ENCODE data around the gene C20orf144. TPM values are rescaled to one million over a fixed set of nuclear protein-coding genes. Genes with fewer than 3 reads are reported as not detected.
A peak's percentile ranks its signal among the peaks of the same experiment; 100 is the strongest.

C20orf144 gene
- total RNA-seq, 8 experiments from 2014 or later: 0.79 to 3.2 (median 1.3) TPM

DNA sequence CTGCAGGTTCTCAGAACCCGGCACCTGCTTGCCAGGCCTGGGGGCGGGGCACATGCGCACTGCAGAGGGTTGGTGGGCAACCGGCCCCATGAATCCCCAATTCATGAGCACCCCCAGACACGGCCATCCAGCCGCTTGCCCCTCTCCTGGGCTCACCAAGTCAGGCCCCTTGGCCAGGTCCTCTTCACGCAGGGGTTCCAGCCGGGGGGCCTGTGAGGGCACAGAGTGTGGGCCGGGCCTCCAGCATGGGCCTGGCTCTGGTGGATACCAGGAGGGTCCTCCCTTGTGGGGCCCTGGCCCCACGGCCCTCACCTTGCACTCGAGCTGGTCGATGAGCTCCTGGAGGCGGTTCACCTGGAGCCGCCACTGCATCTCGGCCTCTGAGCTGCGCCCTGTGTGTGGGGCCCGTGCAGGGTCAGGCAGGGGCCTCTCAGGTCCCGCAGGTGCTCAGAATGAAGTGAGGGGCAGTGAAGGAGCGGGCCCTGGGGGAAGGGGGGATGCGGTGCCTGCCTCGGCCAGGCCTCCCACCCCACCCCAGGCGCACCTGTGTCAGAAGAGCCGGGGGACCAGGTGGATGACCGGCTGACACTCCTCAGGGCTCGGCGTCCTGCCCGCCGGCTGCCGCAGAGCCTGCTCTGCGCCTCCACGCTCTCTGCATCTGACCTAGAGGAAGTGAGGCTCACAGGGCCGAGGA lies 2.6 kb upstream of the C20orf144 start:
- ATAC-seq (replicated peaks in 6 of 8): no peak
- in situ Hi-C loops (cut with MboI; ENCODE audit: low pct_unique_long_range_greater_than_20kb in 2 of 9, low sequenced_read_pairs in 9 of 9, unreplicated experiment in 9 of 9): loop anchor here in 3 of 9 experiments (10.0 kb wide), 2 partner anchors 195 to 205 kb away; no protein-coding TSS in a partner anchor
- H3K4me3 ChIP-seq: no peak overlapping the region
- no peak overlapping the region for H3K27ac ChIP-seq
- peaks cover 8 to 10% of the 10 kb centered on the region in 2 donors for H3K4me1 ChIP-seq (replicated peaks in 1 of 2)
- 80 to 100% (median 100%) methylated on average over 1 to 3 of the region's 32 CpGs; no CpG with 5 or more reads in 5 of the 10 experiments for WGBS, 10 experiments

DNA sequence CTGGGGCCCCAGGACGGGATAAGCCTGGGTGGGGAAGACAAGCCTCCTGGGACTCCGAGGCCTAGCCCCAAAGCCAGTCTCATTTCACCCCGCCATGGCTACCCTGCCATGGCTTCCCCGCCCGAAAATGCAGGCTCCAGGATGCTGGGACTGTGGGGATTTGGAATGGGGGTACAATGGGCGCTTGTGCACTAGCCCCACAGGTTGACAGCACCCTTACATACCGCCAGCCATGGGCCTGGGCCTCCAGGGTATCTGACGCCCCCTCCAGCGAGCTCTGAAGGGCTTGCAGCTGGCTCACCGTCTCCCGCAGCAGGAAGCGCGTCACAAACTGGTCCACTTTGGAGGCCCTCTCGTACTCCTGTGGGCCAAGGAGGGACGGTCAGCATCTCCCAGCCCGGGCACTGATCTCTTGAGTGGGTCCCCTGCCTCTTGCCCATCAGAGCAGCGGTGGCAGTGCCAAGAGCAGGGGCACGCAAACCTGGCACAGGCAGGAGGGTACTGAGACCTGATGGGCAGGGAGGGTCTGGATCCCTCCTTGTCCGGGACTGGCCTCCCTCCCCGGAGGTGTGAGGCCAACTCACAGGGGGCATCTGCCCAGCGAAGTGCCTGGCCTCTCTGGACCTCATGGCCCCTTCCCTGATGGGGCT lies 2.0 kb upstream of the C20orf144 start:
- in situ Hi-C loops (cut with MboI; ENCODE audit: low pct_unique_long_range_greater_than_20kb in 2 of 9, low sequenced_read_pairs in 9 of 9, unreplicated experiment in 9 of 9): no loop called here
- peaks cover 8 to 16% of the 10 kb centered on the region in 2 donors for H3K4me1 ChIP-seq (replicated peaks in 1 of 2)
- no peak overlapping the region for H3K27ac ChIP-seq
- no peak for ATAC-seq (replicated peaks in 6 of 8)
- WGBS, 10 experiments: 80 to 100% (median 93%) methylated on average over 1 to 4 of the region's 21 CpGs; no CpG with 5 or more reads in 6 of the 10 experiments
- no peak overlapping the region for H3K4me3 ChIP-seq

DNA sequence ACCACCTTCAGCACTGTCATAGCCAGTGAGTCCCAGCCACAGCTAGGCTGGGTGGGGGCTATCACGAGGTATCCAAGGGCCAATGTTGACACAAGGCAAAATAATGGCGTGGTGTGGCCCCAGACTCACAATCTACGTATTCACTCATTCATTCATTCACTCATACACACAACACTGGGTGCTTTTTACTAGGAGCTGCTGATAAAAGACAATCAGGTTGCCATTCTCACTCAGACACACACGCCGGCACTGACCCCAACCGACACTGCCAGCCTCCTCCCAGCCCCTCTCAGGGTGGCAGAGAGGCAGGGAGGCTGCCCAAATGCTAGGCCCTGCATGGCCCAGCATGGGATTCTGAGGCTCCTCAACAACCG lies 1.5 kb upstream of the C20orf144 start:
- Histone ChIP-seq H3K4me1 (replicated peaks in 1 of 2) (peaks cover 8 to 16% of the 10 kb centered on the region in 2 donors), H3K4me3 (no peak overlapping the region), H3K27ac (no peak overlapping the region)
- in situ Hi-C loops (cut with MboI; ENCODE audit: low pct_unique_long_range_greater_than_20kb in 2 of 9, low sequenced_read_pairs in 9 of 9, unreplicated experiment in 9 of 9): no loop called here
- WGBS, 10 experiments: 80 to 100% (median 100%) methylated on average over 1 to 2 of the region's 7 CpGs; no CpG with 5 or more reads in 5 of the 10 experiments
- no peak for ATAC-seq (replicated peaks in 6 of 8)

DNA sequence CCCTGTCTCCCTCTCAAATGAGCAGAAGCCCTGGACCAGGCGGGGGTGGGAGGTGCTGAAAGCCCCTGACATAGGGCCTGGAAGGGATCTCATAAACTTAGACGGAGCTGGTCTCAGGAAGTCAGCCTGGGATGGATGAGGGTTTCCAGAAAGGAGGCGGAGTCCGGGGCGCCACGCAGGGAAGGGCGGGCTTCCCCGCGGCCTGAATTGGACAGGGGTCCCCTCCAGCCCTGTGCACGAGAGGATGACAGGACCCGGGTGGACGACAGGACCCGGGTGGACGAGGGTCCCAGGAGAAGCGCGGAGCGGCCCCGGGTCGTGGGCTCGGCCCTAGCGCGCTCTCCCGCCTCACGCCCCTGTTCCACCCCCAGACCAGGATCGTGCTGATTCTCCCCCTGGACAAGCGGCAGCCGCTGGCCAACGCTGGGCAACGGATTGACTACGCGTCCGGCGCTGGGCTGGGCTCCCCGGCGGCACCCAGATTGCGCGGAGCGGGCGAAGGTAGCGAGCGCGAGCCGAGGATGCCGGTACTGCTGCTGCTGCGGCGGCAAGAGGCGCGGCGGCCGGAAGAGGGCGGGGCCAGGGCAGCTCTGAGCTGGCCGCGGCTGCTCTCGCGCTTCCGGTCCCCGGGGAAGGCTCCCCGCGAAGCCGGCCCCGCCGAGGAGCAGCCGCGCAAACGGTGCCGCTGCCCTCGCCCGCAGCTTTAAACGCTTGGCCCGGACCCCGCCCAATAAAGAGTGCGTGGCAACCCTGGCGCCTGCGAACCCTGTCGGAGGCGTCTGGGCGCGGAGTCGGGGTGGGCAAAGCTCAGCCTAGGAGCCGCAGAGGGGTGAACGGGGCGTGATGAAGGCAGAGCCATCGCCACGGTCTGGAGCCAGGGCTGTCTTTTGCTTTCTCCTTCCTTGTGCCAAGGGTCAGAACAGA lies 1.3 kb downstream of the C20orf144 start:
- Histone ChIP-seq H3K4me1 (replicated peaks in 1 of 2) (peaks cover 14 to 29% of the 10 kb centered on the region in 2 donors), H3K27ac (peak overlapping the region; percentile 86 to 92), H3K4me3 (peak overlapping the region; percentile 55 to 88 (median 79))
- ATAC-seq (replicated peaks in 6 of 8): peak; percentile 42 to 78 (median 65)
- in situ Hi-C loops (cut with MboI; ENCODE audit: low pct_unique_long_range_greater_than_20kb in 2 of 9, low sequenced_read_pairs in 9 of 9, unreplicated experiment in 9 of 9): no loop called here
- 2 to 20% (median 4%) methylated on average over 1 to 14 of the region's 84 CpGs; no CpG with 5 or more reads in 7 of the 10 experiments for WGBS, 10 experiments

DNA sequence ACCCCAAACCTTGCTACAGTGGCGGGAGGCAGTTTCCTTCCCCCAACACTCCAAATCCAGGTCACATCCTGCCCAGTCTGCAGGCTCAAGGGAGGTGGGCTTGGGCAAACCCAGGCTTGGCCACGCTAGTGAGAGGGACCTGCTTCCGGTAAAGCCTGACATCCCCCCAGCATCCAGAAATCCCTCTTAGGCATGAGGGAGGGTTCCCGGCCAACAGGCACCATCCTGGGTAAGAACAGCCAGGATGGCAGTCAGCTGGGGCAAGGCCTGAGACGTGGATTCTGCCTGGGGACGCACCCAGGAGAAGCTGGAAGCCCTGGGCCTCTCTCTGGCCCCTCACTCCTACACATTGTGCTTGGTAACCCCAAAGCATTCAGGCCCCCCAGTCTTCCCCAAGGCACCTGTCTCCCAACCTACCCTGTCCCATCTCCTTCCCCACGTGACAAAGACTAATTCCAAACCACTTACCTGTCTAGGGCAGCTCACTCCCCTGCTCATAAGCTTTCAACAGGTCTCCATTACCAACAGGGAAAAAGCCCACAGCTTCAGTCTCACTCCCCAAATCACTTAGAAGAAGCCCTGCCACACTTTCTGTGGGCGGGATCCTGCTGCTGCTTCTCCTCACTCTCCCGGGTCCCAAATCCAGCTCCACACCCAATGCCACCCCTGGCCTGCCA lies 2.1 kb downstream of the C20orf144 start:
- peak in 3 of 8 experiments; percentile 1 for ATAC-seq (replicated peaks in 6 of 8)
- 0 to 100% (median 44%) methylated on average over 1 to 5 of the region's 9 CpGs; no CpG with 5 or more reads in 4 of the 10 experiments for WGBS, 10 experiments
- H3K27ac ChIP-seq: peak overlapping the region; percentile 86 to 92
- in situ Hi-C loops (cut with MboI; ENCODE audit: low pct_unique_long_range_greater_than_20kb in 2 of 9, low sequenced_read_pairs in 9 of 9, unreplicated experiment in 9 of 9): no loop called here
- peaks cover 14 to 29% of the 10 kb centered on the region in 2 donors for H3K4me1 ChIP-seq (replicated peaks in 1 of 2)
- peak overlapping the region; percentile 55 to 88 (median 79) for H3K4me3 ChIP-seq

DNA sequence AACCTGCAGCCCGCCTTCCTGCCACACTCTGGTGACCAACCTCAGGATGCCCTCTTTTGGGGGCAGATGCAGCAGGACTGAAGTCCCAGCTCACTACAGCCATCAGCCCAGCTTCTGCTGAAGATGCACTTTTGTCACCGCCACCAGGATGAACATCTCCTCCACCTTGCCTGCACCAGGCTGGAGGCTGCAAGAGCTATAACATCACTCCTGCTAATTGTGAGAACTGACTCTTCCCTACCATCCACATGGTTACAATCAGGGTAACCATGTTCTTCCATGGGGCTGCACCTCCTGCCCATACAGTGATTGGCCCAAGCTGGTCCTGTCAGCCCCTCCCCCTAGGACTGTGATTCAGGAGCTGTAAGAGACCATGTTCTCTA lies 2.6 kb downstream of the C20orf144 start:
- in situ Hi-C loops (cut with MboI; ENCODE audit: low pct_unique_long_range_greater_than_20kb in 2 of 9, low sequenced_read_pairs in 9 of 9, unreplicated experiment in 9 of 9): no loop called here
- H3K27ac ChIP-seq: no peak overlapping the region
- no peak for ATAC-seq (replicated peaks in 6 of 8)
- 100% methylated on average over 1 to 2 of the region's 2 CpGs; no CpG with 5 or more reads in 5 of the 10 experiments for WGBS, 10 experiments
- H3K4me3 ChIP-seq: no peak overlapping the region
- H3K4me1 ChIP-seq (replicated peaks in 1 of 2): peaks cover 14 to 29% of the 10 kb centered on the region in 2 donors

DNA sequence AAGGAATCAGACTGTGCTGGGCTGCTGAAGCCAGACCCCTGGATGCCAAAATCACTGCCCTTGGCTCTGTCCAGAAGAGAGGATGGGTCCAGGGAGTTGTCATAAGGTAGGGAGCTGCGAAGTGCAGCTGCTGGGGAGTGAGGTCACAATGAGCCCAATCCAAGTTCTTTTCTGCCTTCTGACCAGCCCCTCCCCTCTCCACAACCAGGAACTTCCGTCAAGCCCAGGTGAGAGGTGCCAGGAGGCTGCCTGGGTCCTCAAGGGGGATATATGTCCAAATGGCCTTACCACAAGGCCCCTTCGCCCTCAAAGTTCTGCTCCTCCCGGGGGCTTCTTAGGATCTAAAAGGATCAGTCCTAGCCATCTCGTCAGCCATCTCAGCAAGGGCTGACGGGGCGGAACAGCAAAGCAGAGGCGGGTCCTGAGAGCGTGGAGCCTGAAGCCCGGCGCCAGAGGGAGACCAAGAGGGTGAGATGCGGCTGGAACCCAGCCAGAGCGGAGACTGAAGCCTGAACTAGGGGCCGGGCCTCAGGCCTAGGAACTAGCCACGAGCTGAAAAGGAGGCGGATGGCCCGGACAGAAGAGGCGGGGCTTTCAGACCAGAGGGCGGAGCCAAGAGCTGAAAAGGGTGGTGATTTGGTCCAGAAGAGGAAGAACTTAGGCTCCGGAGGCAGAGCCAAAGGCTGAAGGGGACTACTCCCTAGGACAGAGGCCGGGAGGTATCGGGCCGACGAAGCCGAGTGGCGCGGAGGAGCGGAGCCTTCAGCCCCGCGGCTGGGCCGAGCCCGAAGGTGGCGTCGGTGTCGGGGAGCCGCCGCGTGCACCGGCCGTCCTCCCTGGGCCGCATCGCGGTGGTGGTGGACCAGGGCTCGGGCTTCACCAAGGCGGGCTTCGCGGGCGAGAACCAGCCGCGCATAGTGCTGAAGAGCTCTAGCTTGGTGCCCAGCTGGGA lies 4.4 kb downstream of the C20orf144 start, which contains the start of gene ACTL10:
Gene ACTL10 (plus strand): TSS at position 651 of the 952 bp plus-strand sequence. CDS start 555 bp downstream, outside the sequence.
- ATAC-seq (replicated peaks in 6 of 8): peak; percentile 63 to 76 (median 70)
- H3K4me3 ChIP-seq: peak within 1 kb of the TSS; percentile 15 to 35 (median 29)
- 0 to 38% (median 3%) methylated on average over 1 to 11 of the region's 50 CpGs; no CpG with 5 or more reads in 2 of the 10 experiments for WGBS, 10 experiments
- H3K4me1 ChIP-seq (replicated peaks in 1 of 2): peaks cover 14 to 29% of the 10 kb centered on the region in 2 donors
- in situ Hi-C loops (cut with MboI; ENCODE audit: low pct_unique_long_range_greater_than_20kb in 2 of 9, low sequenced_read_pairs in 9 of 9, unreplicated experiment in 9 of 9): no loop called here
- H3K27ac ChIP-seq: peak within 1 kb of the TSS; percentile 57 to 64

DNA sequence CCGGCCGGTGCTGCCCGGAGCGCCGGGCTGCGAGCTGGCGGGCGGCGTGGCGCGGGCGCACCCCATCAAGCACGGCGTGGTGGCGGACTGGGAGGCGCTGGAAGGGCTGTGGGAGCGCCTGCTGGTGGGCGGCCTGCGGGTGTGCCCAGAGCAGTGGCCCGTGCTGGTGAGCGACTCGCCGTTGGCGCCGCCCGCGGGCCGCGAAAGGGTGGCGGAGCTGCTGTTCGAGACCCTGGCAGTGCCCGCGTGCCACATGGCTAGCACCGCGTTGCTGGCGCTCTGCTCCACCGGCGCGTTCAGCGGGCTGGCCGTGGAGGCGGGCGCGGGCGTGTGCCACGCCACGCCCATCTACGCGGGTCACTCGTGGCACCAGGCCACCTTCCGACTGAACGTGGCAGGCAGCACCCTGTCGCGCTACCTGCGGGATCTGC lies 5.1 kb downstream of the C20orf144 start:
- in situ Hi-C loops (cut with MboI; ENCODE audit: low pct_unique_long_range_greater_than_20kb in 2 of 9, low sequenced_read_pairs in 9 of 9, unreplicated experiment in 9 of 9): no loop called here
- peaks cover 14 to 29% of the 10 kb centered on the region in 2 donors for H3K4me1 ChIP-seq (replicated peaks in 1 of 2)
- peak overlapping the region; percentile 13 to 35 (median 29) for H3K4me3 ChIP-seq
- peak in 3 of 8 experiments; percentile 5 to 12 (median 11) for ATAC-seq (replicated peaks in 6 of 8)
- 0 to 51% (median 37%) methylated on average over 1 to 10 of the region's 55 CpGs; no CpG with 5 or more reads in 6 of the 10 experiments for WGBS, 10 experiments
- peak overlapping the region in 1 of 2 donors; percentile 64 for H3K27ac ChIP-seq

DNA sequence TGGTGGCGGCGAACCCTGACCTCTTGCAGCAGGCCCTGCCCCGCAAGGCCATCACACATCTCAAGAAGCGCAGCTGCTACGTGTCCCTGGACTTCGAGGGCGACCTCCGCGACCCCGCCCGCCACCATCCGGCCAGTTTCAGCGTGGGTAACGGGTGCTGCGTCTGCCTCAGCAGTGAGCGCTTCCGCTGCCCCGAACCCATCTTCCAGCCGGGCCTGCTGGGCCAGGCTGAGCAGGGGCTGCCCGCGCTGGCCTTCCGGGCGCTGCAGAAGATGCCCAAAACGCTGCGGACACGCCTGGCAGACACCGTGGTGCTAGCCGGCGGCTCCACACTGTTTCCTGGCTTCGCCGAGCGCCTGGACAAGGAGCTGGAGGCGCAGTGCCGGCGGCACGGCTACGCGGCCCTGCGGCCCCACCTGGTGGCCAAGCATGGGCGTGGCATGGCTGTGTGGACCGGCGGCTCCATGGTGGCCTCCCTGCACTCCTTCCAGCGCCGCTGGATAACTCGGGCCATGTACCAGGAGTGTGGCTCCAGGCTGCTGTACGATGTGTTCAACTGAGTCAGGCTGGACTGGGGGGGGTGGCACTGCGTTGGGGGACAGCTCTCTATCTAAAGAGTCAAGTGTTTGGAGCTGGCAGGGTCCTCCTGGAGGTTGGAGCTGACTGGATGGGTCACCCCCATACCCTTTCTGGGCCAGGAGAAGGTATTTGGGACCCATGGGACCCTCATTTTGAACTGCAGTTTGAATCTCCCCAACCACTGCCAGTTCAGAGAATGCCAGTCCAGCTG lies 5.7 kb downstream of the C20orf144 start:
- in situ Hi-C loops (cut with MboI; ENCODE audit: low pct_unique_long_range_greater_than_20kb in 2 of 9, low sequenced_read_pairs in 9 of 9, unreplicated experiment in 9 of 9): no loop called here
- Histone ChIP-seq H3K4me3 (peak overlapping the region; percentile 15 to 35 (median 29)), H3K27ac (peak overlapping the region in 1 of 2 donors; percentile 64), H3K4me1 (replicated peaks in 1 of 2) (peaks cover 16 to 31% of the 10 kb centered on the region in 2 donors)
- whole genome bisulfite sequencing, 10 experiments: 0 to 17% (median 0%) methylated on average over 2 to 14 of the region's 47 CpGs; no CpG with 5 or more reads in 7 of the 10 experiments
- ATAC-seq (replicated peaks in 6 of 8): peak; percentile 2 to 62 (median 43)

DNA sequence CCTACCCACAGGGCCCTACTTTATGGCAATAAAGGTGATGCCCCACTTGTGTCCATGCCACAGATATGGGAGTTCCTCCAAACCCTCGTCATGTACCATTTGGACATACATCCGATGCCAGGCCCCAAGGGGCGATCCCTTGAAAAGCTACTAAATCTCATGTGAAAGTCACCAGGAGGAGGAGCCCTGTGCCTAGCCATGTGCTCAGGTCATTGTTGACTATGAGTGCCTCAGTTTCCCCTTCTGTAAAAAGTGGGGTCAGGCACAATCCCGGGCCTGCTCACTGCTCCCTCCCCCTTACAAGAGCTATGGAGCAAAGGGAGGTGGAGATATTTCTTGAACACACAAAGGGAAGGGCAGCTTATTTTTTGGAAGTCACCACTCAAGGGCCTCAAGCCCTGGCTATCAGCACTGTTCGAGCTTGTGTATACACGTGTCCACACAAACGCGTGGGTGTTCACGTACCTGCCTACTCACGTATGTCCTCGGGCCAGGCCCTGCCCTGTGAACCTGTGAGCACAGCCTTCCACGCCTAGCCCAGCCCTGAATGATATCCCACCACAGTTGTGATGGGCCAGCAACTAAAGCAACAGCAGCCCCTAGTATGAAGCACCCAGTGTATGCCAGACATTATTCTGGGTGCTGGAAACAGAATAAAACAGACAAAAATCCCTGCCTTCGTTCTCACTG lies 6.5 kb downstream of the C20orf144 start:
- 80 to 100% (median 94%) methylated on average over 1 to 11 of the region's 13 CpGs for WGBS, 10 experiments
- Histone ChIP-seq H3K4me3 (no peak overlapping the region), H3K4me1 (replicated peaks in 1 of 2) (peaks cover 22 to 37% of the 10 kb centered on the region in 2 donors), H3K27ac (no peak overlapping the region)
- in situ Hi-C loops (cut with MboI; ENCODE audit: low pct_unique_long_range_greater_than_20kb in 2 of 9, low sequenced_read_pairs in 9 of 9, unreplicated experiment in 9 of 9): no loop called here
- no peak for ATAC-seq (replicated peaks in 6 of 8)
